Measurements from ENCODE around the gene ST8SIA3.
"Not testable (repeated sequence)": the region's sequence is repeated elsewhere in the genome, so short reads cannot be mapped to it uniquely, and the experiment has no call there.

The ST8SIA3 gene

GRCh38 chr18:57353940-57354461, 1.6 kb downstream of the ST8SIA3 start:
- peak in 35 of 42 donors; percentile 8 to 66 (median 33) for DNase-seq
- intact Hi-C loops (cut with DNase I): loop anchor here (10.0 kb wide), 1 partner anchor 119 kb away; no protein-coding TSS in a partner anchor

- no peak for DNase-seq
- intact Hi-C loops (cut with DNase I): loop anchor here (10.0 kb wide), 1 partner anchor 125 kb away; no protein-coding TSS in a partner anchor
Observed at GRCh38 chr18:57359433-57359832, 7.1 kb downstream of the ST8SIA3 start.

DNA sequence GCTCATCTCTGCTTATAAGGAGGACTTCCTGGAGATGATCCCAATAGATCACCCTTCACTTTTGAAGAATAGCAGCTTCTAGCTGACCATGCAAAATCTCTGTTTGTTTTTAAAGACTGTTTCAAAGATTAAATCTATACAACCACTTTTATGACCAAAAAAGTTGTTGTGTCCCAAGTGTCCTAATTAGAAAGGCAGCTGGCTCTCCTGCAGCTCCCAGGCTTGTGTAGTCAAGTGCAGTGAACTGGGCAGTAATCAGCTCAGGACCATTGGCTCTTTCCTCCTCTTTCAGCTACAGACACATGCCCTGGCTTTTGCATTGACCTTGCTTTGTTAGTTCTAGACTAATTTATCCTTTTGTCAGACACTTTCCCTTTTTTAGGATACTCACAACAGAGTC, 10.4 kb downstream of the ST8SIA3 start:
- intact Hi-C loops (cut with DNase I): no loop called here
- DNase-seq: no peak

DNA sequence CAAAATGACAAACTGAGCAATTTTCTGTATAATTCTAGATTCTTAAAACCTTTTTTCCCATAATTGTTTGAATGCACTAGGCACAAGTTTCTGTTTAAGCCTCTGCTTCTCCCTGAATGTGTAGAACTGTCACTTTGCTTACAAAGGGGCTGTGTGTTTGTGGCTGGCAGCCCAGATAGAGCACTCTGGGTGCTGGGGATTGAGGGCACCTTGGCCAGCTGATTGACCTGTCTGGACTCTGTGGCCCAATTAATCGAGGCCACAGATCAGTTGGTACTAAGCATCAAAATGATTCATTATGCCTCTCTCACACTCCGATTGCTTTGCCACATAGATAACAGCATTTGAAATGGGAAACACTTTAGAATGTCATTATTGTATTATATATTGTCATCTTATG, 12.1 kb downstream of the ST8SIA3 start:
- intact Hi-C loops (cut with DNase I): no loop called here
- DNase-seq: peak in 1 of 42 donors; percentile 26

DNA sequence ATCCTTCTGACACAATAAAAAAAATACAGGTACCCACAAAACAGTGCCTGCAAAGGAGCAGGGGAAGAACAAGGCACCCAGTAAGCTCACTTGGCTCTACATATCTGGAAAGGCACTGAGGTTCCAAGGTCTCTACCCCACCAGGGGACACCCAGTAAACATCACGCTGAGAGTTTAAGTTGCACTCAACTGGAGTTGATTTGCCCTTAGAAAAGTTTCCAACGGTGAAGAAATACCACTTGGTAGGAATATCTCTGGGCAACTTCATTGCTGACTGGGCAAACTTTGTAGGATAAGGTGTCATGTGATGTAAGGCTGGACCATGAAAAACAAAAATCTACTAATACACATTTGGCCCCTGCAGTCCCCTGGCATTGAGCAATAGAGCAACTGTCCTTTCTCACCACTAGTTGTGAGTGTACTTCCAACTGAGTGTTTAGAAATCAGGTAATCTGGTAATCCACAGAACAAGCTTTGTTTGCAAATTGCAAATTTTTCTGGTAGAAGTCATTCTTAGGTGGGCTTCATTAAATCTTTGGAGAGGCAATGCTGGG, 14.2 kb downstream of the ST8SIA3 start:
- intact Hi-C loops (cut with DNase I): no loop called here
- DNase-seq: no peak

DNA sequence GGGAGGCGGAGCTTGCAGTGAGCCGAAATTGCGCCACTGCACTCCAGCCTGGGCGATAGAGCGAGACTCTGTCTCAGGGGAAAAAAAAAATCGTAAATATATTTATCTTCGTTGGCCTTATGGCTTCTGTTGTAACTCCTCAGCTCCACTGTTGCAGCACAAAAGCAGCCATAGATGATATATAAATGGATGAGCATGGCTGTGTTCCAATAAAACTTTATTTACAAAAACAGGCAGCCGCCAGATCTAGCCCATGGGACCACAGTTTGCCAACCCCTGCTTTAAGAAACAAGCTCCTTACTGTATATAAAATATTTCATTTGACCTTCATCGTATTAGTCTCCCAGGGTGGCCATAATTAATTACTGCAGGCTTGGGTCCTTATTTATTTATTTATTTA, 20.1 kb downstream of the ST8SIA3 start:
- intact Hi-C loops (cut with DNase I): no loop called here
- DNase-seq: no peak

GRCh38 chr18:57373017-57373416, 20.7 kb downstream of the ST8SIA3 start:
- intact Hi-C loops (cut with DNase I): no loop called here

GRCh38 chr18:57376503-57376902, 24.1 kb downstream of the ST8SIA3 start:
- no peak for DNase-seq
- intact Hi-C loops (cut with DNase I): no loop called here

More at GRCh38 chr18:57373017-57373416, 20.7 kb downstream of the ST8SIA3 start:
- no peak for DNase-seq

- intact Hi-C loops (cut with DNase I): no loop called here
- no peak for DNase-seq
Observed at GRCh38 chr18:57389271-57389670, 36.9 kb downstream of the ST8SIA3 start.

GRCh38 chr18:57390044-57390443, 37.7 kb downstream of the ST8SIA3 start:
- intact Hi-C loops (cut with DNase I): no loop called here
- no peak for DNase-seq

DNA sequence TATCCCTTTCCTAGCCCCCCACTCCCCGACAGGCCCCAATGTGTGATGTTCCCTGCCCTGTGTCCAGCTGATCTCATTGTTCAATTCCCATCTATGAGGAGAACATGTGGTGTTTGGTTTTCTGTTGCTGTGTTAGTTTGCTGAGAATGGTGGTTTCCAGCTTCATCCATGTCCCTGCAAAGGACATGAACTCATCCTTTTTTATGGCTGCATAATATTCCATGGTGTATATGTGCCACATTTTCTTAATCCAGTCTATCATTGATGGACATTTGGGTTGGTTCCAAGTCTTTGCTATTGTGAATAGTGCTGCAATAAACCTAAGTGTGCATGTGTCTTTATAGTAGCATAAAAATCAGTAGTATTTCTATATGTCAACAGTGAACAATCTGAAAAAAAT, 42.4 kb downstream of the ST8SIA3 start:
- DNase-seq; intact Hi-C loops (cut with DNase I): not testable (repeated sequence)

GRCh38 chr18:57396831-57397230, 44.5 kb downstream of the ST8SIA3 start:
- intact Hi-C loops (cut with DNase I): not testable (repeated sequence)

GRCh38 chr18:57397440-57398132, 45.2 kb downstream of the ST8SIA3 start:
- DNase-seq: no peak
- intact Hi-C loops (cut with DNase I): no loop called here

More at GRCh38 chr18:57396831-57397230, 44.5 kb downstream of the ST8SIA3 start:
- DNase-seq: not testable (repeated sequence)

DNA sequence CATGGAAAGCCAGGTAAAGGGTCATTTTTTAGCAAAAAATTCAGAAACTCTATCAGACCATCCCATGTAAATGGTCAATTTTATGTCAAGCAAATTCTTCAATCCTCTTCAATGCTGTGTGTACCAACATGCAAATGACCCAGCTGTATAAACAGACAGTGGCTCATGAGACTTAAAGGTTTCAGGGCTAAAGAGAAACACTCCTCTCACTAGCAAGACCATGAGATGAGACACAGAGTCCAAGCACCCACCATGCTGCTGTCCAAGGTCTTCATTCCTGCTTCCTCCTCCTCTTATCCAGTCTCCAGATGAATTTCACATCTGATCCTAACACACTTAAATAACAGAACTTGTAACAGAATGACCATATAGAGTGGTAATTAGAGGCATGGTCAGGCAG, 52.0 kb downstream of the ST8SIA3 start:
- intact Hi-C loops (cut with DNase I): no loop called here
- no peak for DNase-seq

DNA sequence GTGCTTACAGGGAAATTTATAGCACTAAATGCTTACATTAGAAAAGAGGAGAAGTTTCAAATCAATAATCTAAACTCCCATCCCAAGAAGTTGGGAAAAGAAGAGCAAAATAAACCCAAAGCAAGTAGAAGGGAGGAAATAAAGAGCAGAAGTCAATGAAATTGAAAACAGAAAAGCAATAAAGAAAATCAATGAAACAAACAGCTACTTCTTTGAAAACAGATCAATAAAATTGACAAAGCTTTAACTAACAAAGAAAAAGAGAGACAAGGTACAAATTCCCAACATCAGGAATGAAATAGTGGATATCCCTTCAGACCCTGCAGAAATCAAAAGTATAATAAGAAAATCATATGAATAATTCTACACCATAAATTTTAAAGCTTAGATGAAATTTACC, 57.3 kb downstream of the ST8SIA3 start:
- intact Hi-C loops (cut with DNase I): no loop called here
- DNase-seq: no peak

DNA sequence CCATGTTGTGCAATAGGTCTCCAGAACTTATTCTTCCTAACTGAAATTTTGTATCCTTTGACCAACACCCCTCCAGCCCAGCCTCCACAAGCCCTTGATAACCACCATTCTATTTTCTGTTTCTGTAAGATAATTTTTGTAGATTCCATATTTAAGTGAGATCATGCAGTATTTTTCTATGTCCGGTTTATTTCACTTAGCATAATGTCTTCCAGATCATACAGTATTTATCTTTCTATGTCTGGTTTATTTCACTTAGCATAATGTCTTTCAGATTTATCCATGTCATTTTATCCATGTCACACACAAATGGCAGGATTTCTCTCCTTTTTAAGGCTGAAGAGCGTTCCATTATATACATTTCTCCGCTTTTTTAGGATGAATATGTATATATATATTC, 58.4 kb downstream of the ST8SIA3 start:
- intact Hi-C loops (cut with DNase I): no loop called here

GRCh38 chr18:57416542-57416941, 64.2 kb downstream of the ST8SIA3 start:
- intact Hi-C loops (cut with DNase I): no loop called here
- DNase-seq: no peak

More for the DNA sequence above, 58.4 kb downstream of the ST8SIA3 start:
- DNase-seq: no peak
